Smooth muscle cell (in vitro differentiated cells): ENCODE measurements around the gene HOXD11. TPM values are rescaled to one million over a fixed set of nuclear protein-coding genes. Genes with fewer than 3 reads are reported as not detected.

Experiments
- DNase-seq: peaks from one replicate; lab custom pipeline; 2025; ENCODE audit not compliant: unreplicated experiment; lab: John Stamatoyannopoulos, UW
- H2AFZ ChIP-seq: fragments of 200-600 bp; sonication (generic); 2 replicates; pipeline ENCODE4 v1.6.0; 2016; ENCODE audit warnings: antibody characterized with exemption, low read depth, mild to moderate bottlenecking
- H3F3A ChIP-seq: fragments of 200-600 bp; sonication (generic); 2 replicates; pipeline ENCODE4 v1.6.0; 2017; ENCODE audit warnings: antibody characterized with exemption, low read depth
- H3K27ac ChIP-seq: fragments of 200-600 bp; sonication (generic); 2 replicates; pipeline ENCODE4 v1.5.1; 2016; ENCODE audit warnings: low read depth, mild to moderate bottlenecking
- H3K27me3 ChIP-seq: fragments of 200-600 bp; sonication (generic); 2 replicates; pipeline ENCODE4 v1.6.1; 2016; ENCODE audit warnings: low read depth, mild to moderate bottlenecking
- H3K36me3 ChIP-seq: fragments of 200-600 bp; sonication (generic); 2 replicates; pipeline ENCODE4 v1.5.1; 2016; ENCODE audit warnings: low read depth
- H3K4me1 ChIP-seq: fragments of 200-600 bp; sonication (generic); 2 replicates; pipeline ENCODE4 v1.5.1; 2016; ENCODE audit warnings: low read depth
- H3K4me2 ChIP-seq: fragments of 200-600 bp; sonication (generic); 2 replicates; pipeline ENCODE4 v1.6.0; 2016; ENCODE audit warnings: mild to moderate bottlenecking
- H3K4me3 ChIP-seq: fragments of 200-600 bp; sonication (generic); 2 replicates; pipeline ENCODE4 v1.5.1; 2016; ENCODE audit warnings: mild to moderate bottlenecking
- H3K79me2 ChIP-seq: fragments of 200-600 bp; sonication (generic); 2 replicates; pipeline ENCODE4 v1.6.0; 2016; ENCODE audit warnings: low read depth, mild to moderate bottlenecking
- H3K9ac ChIP-seq: fragments of 200-600 bp; sonication (generic); 2 replicates; pipeline ENCODE4 v1.6.0; 2016; ENCODE audit warnings: low read depth
- H3K9me3 ChIP-seq: fragments of 200-600 bp; sonication (generic); replicated peaks from 2 replicates; pipeline ENCODE4 v1.5.1; 2016; ENCODE audit warnings: low read depth
- H4K20me1 ChIP-seq: fragments of 200-600 bp; sonication (generic); 2 replicates; pipeline ENCODE4 v1.6.0; 2016; ENCODE audit warnings: low read depth
- CTCF ChIP-seq: fragments of 200-600 bp; sonication (generic); IDR thresholded peaks from 2 replicates; pipeline ENCODE4 v1.5.1; 2017; ENCODE audit warnings: borderline replicate concordance, mild to moderate bottlenecking, antibody characterized with exemption; ENCODE audit not compliant: insufficient read depth, poor library complexity, severe bottlenecking
- WGBS: methylation state at CpG from one replicate; pipeline ENCODE4 v1.1.7; 2016; ENCODE audit warnings: low lambda C conversion rate; 5-methylcytosine and 5-hydroxymethylcytosine counted together
- polyA plus RNA-seq: library from polyadenylated mRNA; unstranded; fragments of >200 nt; fragmentation: Nextera tagmentation; extraction: Ambion mirVana; gene quantifications from 2 replicates; pipeline ENCODE4 v1.2.1, GENCODE V29; 2016
- total RNA-seq: library from RNA; depleted of rRNA; stranded (reverse); fragments of >200 nt; gene quantifications from 2 replicates; pipeline ENCODE4 v1.2.3, GENCODE V29; 2014

Gene HOXD11
- total and polyA plus RNA-seq, 2 experiments from 2014 or later: 4.4 to 7.9 TPM

- H3K4me2 ChIP-seq: peak overlapping the region; percentile 85
- peak overlapping the region; percentile 71 for H2AFZ ChIP-seq
- H3K79me2 ChIP-seq: no peaks in the 10 kb centered on the region
- H3F3A ChIP-seq: no peaks in the 10 kb centered on the region
- H3K4me3 ChIP-seq: peak overlapping the region; percentile 50
- peak; percentile 72 for TF ChIP-seq CTCF
- peaks cover 100% of the 10 kb centered on the region for H3K27me3 ChIP-seq
- H3K36me3 ChIP-seq: no peaks in the 10 kb centered on the region
- no peak overlapping the region for H3K9ac ChIP-seq
- no peaks in the 10 kb centered on the region for H4K20me1 ChIP-seq
- WGBS: 3% methylated on average over 49 of the region's 49 CpGs
- DNase-seq: peak; percentile 19
- peaks cover 21% of the 10 kb centered on the region for H3K4me1 ChIP-seq
- no peaks in the 10 kb centered on the region for H3K9me3 ChIP-seq
- no peak overlapping the region for H3K27ac ChIP-seq
Measured at GRCh38 chr2:176088048-176088936, 18.8 kb upstream of the HOXD11 start.

DNA sequence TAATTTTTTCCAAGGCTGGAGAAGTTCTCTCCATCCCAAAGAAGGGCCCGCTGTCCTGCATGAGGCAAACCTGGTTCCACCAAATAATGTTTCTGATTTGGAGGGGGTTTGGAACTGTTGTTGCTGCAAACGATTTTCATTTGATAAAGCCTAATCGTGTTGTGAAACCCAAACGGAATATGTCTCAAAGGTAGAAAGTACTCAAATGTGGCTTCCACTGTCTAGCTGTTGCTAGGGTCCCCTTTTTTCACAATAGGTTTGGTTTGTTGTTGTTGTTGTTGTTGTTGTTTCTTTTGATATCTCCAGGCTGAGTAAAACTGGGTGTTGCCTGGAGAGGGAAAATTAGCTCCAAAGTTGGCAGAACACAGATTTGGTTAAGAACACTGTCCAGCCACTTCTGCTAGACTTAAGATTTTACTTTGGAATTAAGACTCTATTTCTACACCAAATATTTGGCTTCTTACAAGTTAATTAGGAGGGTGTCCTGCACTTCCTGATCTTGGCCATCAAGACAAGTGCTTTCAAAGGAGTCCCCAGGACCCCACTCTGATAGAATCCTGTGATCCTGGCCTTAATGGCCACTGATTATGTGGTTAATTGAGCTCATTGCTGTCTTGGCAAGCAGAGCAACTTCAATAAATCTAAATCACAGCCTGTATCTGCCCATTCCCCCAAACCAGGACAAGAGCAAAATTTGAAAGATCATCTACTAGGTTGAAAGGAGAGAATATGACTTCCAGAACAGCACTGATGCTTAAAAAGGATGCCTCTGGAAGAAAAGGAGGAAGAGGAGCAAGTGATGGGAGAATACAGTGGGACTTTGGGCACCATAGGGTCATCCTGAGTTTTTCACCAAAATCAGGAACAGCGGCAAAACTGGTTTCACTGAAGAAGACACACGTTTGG lies 17.9 kb upstream of the HOXD11 start:
- Histone ChIP-seq H3K9me3 (no peaks in the 10 kb centered on the region), H2AFZ (no peak overlapping the region), H3K36me3 (no peaks in the 10 kb centered on the region), H3K4me3 (peak overlapping the region; percentile 50), H3K4me2 (no peak overlapping the region), H3K27me3 (peaks cover 100% of the 10 kb centered on the region), H3K9ac (no peak overlapping the region), H3K27ac (no peak overlapping the region), H3F3A (no peaks in the 10 kb centered on the region), H3K79me2 (no peaks in the 10 kb centered on the region), H3K4me1 (peaks cover 21% of the 10 kb centered on the region), H4K20me1 (no peaks in the 10 kb centered on the region)
- no peak for TF ChIP-seq CTCF
- no peak for DNase-seq
- 24% methylated on average over 6 of the region's 6 CpGs for WGBS

GRCh38 chr2:176089843-176090395 lies 17.2 kb upstream of the HOXD11 start:
- DNase-seq: no peak
- TF ChIP-seq CTCF: no peak
- no peak overlapping the region for H2AFZ ChIP-seq
- H3K4me2 ChIP-seq: no peak overlapping the region
- H3K9me3 ChIP-seq: no peaks in the 10 kb centered on the region
- H3K9ac ChIP-seq: no peak overlapping the region
- no peak overlapping the region for H3K27ac ChIP-seq
- no peaks in the 10 kb centered on the region for H3K79me2 ChIP-seq
- H3K4me1 ChIP-seq: peaks cover 17% of the 10 kb centered on the region
- H3K27me3 ChIP-seq: peaks cover 100% of the 10 kb centered on the region
- no peak overlapping the region for H3K4me3 ChIP-seq
- no peaks in the 10 kb centered on the region for H4K20me1 ChIP-seq
- H3K36me3 ChIP-seq: no peaks in the 10 kb centered on the region
- no peaks in the 10 kb centered on the region for H3F3A ChIP-seq
